Hematopoietic multipotent progenitor cell (in vitro differentiated cells): ENCODE measurements around the gene BHLHA15. TPM values are rescaled to one million over a fixed set of nuclear protein-coding genes. Genes with fewer than 3 reads are reported as not detected.

Experiments used
- DNase-seq, 3 donors: peaks; one replicate each; pipeline ENCODE4 v3.0.0-alpha.2; 2011 to 2015; ENCODE audit warnings: low read depth in 2 of 3, low spot score in 2 of 3
- total RNA-seq: library from RNA; depleted of rRNA; stranded (reverse); fragments of >200 nt; gene quantifications from one replicate; pipeline ENCODE4 v1.2.3, GENCODE V29; 2012

Gene BHLHA15
- total RNA-seq, 1 donor, result 0.27 TPM

GRCh38 chr7:98223351-98223897 is 12.2 kb downstream of the BHLHA15 start:
- no peak for DNase-seq

DNA sequence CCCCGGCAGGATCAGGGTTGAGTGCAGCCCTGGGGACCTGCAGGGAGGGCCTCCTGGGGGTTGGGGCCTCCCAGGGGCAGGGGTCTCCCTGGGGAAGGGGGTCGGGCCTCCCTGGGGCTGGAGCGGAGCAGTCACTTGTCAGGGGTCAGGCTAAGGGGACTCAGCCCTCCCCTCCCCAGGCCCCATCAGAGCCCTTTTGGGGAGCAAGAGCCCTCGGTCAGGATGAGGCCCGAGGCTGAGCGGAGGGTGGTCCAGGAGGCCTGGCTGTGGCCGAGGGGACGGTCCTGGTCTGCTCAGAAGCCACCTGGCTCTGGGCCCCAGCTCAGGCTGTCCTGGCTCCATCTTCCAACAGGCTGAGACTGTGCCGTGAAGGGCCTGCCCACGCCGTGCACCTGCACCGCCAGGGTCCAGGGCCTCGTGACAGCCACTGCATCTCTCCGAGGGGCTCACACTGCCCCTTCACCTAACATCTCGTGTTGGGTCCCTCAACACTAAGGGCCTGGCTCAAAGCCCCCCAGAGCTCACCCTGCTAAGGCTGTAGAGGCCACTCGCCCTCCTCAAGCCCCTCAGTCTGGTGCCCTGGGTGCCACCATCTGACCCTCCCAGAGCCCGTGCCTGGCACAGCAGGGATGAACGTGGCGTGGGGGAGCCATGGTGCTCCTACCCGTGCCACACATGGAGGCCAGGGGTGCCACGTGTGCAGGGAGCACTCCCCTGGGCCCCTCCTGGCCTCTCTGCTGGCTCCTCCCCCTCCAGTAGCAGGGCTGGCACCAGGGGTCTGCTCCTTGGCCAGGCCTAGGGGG is 12.9 kb downstream of the BHLHA15 start:
- DNase-seq, result no peak

DNA sequence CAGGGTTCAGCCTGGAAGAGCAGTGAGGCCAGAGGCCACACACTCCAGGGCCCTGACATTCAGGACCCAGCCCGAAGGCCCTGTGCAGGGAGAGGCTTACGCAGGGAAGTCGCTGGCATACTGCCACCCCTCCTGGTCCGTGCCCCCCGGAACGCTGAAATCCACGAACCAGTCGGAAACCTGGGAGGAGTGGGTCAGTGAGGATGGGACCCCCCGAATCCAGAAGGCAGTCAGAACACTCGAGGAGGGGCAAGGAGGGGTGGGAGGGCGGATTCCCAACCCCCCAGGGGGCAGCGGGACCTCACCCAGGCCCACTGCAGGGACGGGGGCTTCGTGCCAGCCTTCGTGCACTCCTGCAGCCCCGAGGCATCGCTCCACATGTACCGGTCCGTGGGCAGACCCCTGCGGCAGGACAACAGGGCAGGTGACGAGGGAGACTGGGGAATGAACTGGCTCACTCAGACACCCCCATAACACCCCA is 13.5 kb downstream of the BHLHA15 start:
- DNase-seq, result no peak

DNA sequence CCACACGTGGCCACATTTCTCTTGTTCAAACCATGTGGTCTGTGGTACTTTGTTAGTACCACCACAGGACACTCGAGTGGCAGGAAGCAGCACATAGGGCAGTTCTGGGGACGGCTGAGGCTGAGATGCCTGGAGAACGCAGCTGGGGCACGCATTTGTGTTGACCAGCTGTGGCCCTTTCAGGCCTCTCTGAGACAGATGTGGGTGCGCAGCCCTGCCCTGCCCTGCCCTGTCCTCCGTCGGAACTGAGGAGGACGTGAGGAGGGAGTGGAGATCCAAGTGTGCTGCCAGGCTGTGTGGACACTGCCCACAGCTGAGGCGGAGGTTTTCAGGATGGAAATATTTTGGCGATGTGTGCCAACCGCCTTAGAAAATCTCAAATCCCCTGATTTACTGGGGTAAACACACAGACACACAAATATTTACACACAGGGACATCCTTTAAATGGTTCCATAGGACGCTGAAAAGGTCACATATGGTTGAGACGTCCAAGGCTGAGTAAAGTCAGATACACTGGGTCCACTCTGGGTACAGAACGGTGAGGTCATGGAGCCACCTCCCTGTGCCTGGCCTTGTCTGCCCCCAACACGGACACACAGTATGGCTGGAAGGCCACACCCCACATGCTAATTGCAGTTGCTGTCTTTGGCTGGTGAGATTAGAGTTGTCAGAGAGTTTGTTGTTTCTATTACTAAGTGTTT is 14.8 kb downstream of the BHLHA15 start:
- no peak for DNase-seq

GRCh38 chr7:98227939-98228338 is 16.7 kb downstream of the BHLHA15 start:
- DNase-seq, result no peak

GRCh38 chr7:98228801-98229200 is 17.6 kb downstream of the BHLHA15 start:
- DNase-seq, result no peak

DNA sequence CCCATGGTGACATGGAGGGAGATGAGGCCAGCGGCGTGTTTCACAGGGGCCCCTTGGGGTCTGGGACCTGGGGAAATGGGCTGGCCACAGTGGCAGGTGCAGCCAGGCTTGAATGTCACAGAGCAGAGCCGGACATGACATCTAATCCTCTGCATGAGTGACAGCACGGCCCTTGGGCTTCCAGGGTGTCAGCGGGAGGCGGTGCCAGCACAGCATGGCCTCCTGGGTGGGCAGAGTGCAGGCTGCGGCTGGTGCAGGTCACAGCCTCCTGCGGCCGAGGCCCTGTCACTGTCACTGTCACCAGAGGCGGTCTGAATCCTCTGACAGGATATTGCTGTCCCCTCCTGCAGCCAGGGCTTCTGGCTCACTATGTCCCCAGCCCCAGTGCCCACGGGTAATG is 18.2 kb downstream of the BHLHA15 start:
- DNase-seq, result no peak

- DNase-seq, result no peak
These were observed 18.9 kb downstream of the BHLHA15 start for GRCh38 chr7:98229991-98230745.

DNA sequence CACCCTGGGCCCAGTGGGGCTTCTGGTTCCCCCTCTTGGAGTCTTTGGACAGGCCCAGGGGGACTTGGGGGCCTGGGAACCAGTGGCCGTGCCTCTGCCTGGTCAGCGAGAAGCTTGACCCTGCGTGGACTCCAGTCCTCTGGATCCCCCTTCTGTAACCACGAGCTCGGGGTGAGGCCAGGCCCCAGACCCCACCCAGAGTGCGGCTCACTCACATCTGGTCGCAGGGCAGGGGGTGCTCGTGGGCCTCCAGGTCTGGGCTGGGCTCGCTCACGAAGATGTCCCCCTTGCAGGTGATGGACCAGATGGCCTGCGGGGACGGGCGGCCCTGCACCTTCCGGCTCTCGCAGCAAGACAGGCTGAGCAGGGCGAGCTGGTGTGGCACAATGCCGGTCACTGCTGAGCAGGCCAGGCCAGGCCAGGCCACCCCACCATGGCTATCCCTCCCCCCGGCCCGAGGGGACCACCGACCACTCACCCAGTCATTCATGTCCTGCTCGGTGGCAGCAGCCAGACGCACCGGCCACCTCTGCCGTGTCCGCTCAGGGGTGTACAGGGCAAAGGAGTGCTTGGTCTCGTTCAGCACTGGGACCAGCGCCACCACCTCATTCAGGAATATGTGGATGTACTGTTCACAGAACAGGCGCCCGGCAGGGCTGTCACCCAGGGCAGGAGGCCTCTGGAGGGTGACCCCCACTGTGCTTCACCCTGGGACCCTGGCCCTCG is 19.7 kb downstream of the BHLHA15 start:
- DNase-seq, result no peak

DNA sequence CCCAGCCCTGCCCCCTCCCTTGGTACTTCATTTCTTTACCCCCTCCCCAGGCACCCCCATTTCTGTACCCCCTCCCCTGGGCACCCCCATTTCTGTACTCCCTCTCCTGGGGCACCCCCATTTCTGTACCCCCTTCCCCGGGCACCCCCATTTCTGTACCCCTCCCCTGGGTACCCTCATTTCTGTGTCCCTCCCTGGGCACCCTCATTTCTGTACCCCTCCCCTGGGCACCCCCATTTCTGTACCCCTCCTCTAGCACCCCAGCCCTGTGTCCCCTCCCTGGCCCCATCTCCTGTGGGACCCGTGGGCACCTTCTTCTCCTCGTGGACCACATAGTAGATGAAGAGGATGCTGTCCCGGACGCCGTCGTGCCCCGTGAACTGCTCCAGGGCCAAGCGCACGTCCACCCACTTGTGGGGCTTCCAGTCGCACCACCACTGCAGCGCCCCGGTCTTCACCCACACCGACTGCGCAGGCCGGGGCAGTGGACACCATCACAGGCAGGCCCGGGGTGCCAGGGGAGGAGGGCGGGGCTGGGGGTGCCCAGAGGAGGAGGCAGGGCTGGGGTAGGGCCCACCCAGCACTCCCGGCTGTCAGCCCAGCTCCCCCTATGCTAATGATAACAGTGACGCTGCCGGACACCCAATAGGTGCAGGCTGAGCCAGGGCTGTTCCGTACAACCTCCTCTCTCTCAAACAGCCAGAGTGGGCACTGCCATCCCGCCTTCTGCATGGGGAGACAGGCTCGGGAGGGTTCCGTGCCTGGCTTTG is 20.4 kb downstream of the BHLHA15 start:
- DNase-seq, result no peak

DNA sequence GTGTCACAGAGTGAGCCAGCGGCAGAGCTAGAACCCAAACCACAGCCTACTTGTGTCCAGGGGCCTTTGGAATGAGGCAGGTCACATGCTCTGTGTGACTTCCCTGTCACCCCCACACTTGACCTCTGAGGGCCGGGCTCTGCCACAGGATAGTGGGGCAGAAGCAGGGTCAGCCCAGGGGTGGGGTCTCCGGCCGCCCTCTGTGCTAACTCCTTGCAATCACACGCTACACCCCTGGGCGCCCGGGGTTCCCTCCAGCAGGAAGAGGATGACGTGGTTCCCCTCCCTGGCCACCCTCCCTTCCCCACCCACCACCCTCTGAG is 21.0 kb downstream of the BHLHA15 start:
- DNase-seq, result no peak

- no peak for DNase-seq
These were observed 21.6 kb downstream of the BHLHA15 start for GRCh38 chr7:98232799-98233198.

DNA sequence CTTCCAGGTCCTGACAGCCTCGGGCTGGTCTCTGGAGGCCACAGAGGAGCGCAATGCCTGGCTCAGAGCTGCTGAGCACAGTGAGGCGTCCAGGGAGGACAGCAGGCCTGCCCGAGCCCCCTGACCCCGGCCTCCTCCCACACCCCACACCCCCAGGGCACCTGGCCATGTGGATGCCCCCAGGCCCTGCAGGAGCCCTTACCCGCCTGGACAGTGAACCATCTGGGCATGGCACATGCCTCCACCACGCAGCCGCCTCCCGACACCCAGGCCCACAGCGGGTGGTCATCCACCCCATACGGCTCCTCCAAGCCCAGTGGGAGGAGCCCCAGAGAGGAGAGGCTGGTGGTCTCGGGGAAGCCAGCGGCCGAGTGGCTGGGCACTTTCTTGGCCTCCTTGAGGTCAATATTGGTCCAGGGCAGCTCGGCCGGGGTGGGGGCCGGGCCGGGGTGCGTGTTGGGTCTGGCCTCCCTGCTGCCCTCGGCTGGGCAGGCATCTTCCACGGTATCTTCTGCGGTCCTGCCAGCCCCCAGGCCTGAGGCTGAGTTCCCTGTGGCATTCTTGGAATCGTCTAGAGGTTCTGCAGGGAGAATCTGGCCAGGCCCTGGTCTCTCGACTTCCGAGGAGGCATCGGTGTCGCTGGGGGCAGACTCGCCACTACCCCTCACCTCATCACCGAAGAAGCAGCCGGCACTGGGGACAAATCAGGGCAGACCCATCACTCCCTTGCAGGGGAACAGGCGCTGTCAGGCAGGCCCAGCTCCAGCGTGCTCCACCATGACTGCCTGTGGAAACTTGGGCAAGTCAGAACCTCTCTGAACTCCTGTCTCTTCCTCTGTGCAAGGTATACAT is 22.2 kb downstream of the BHLHA15 start:
- DNase-seq, result no peak

GRCh38 chr7:98234429-98235147 is 23.3 kb downstream of the BHLHA15 start:
- no peak for DNase-seq

GRCh38 chr7:98235901-98236300 is 24.7 kb downstream of the BHLHA15 start:
- DNase-seq, result no peak

GRCh38 chr7:98236355-98237185 is 25.3 kb downstream of the BHLHA15 start:
- DNase-seq, result no peak

GRCh38 chr7:98238076-98238475 is 26.8 kb downstream of the BHLHA15 start:
- no peak for DNase-seq
